GM19324 (cell line): Measurements from ENCODE around the gene LPCAT3.
"Not testable (repeated sequence)": the region's sequence is repeated elsewhere in the genome, so short reads cannot be mapped to it uniquely, and the experiment has no call there.

Experiments used
- ATAC-seq: cut with Tn5 transposase; IDR thresholded peaks from one replicate; pipeline ENCODE4 v1.9.1; 2021; ENCODE audit warnings: mild to moderate bottlenecking, moderate library complexity; ENCODE audit not compliant: unreplicated experiment, low FRiP score

The LPCAT3 gene

GRCh38 chr12:7018350-7019042 is at the start of gene LPCAT3:
LPCAT3 (minus strand) TSS chr12:7018476; CDS start chr12:7018424, 52 bp downstream.
- ATAC-seq: peak; percentile 91

GRCh38 chr12:7067096-7067495 is 48.8 kb upstream of the LPCAT3 start:
- ATAC-seq: no peak

DNA sequence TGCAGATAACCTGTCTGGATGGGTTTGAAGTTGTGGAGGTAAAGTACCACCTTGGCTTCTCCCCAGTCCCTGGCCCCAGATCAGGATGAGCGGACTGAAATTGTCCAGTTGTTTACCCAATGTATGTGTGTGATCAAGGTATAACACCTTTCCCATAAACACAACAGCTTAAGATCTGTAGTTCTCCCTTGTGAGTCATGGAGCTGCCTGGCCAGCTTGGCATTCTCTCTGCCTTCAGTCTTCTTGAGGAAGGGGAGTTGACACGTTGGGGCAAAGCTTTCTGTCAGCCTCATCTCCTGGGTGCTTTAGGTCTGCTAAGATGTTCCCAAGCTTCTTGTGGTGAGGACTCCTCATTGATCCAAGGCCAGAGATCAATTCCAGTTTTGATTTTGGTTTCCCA is 48.3 kb upstream of the LPCAT3 start:
- no peak for ATAC-seq

- no peak for ATAC-seq
Measured at GRCh38 chr12:7065073-7065623, 46.9 kb upstream of the LPCAT3 start.

GRCh38 chr12:7064516-7064915 is 46.2 kb upstream of the LPCAT3 start:
- ATAC-seq: no peak

DNA sequence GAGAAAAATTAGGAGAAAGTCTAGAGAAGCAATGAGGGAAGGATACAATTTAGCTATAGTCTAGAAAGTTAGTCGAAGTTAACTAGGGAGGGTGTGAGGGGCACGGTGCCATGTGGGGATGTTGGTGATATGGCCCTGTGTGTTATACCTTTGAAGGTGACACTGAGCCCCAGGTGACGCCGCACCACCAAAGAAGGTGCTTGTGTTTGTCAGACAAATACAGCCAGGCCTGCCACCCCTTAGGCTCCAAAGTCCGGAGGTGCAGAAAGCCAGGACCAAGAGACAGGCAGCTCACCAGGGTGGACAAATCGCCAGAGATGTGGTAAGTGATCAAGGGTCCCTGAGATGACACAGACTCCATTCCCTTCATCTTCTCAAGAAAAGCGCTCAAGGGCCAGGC is 43.3 kb upstream of the LPCAT3 start:
- no peak for ATAC-seq

DNA sequence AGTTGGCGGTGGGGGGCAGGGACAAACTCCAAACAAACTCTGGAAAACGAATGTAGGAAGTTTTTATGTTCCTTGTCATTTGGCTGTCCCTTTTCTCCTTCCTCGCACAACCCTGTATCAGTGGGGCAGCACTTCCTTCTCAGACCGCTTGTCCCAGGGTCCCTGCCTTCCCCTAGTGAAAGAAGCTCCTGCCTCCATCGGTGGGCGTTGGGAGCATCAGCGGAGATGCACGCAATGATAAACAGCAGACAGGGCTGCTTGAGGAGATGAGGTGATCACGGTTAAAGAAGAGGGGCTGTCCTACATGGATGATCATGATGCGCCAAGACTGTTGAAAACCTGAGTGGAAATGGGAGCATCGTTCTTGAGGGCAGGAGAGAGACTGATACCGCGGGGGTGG is 42.9 kb upstream of the LPCAT3 start:
- no peak for ATAC-seq

- ATAC-seq: no peak
Measured at GRCh38 chr12:7060353-7060954, 42.2 kb upstream of the LPCAT3 start, which contains the start of gene C1S. C1S (plus strand) TSS chr12:7060718; CDS start chr12:7061913, 1,195 bp downstream.

- no peak for ATAC-seq
Measured at GRCh38 chr12:7059780-7060179, 41.5 kb upstream of the LPCAT3 start.

- ATAC-seq: no peak
Measured at GRCh38 chr12:7058850-7059395, 40.6 kb upstream of the LPCAT3 start.

DNA sequence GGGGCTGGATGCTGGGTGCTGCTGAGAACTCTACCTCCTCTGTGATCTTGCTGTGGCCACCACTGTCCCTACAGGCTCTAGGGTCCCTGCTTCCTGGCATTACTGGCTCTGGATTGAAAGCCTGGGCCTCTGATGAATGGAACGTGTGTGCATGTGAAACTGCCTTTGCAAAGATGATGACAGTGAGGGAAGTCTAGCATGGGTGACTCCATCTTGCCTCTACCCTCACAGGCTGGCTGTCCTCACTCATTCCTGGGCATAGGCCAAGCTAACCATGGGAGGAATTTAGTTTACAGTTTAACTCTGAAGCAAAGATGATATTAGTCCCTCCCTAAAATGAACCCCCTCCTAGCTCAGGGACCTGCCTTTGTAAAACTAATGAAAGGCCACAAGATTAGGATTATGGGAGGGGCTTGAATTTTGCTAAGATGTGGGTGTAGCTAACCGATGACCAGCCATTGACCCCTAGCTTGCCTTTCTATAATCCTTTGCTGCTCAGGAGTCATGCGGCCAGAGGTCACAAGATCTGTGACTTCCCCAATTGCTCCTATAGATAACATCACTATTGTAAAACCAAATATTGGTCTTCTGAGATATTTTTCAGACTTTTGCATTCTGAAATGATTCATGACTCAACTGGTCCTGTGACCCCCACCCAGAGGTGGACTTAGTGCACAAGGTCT is 40.0 kb upstream of the LPCAT3 start:
- no peak for ATAC-seq

DNA sequence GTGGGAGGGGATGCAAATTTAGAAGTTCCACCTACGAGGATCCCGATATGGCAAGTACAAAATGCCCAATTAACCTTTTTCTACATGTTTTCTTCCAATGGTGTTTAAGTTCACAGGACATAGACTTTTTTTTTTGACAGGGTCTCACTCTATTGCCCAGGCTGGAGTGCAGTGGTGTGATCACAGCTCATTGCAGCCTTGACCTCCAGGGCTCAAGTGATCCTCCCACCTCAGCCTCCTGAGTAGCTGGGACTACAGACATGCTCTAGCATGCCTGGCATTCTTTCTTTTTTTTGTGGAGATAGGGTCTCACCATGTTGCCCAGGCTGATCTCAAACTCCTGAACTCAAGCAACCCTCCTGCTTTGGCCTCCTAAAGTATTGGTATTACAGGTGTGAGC is 37.5 kb upstream of the LPCAT3 start:
- not testable (repeated sequence) for ATAC-seq

- ATAC-seq: no peak
Measured at GRCh38 chr12:7054925-7055324, 36.6 kb upstream of the LPCAT3 start.

DNA sequence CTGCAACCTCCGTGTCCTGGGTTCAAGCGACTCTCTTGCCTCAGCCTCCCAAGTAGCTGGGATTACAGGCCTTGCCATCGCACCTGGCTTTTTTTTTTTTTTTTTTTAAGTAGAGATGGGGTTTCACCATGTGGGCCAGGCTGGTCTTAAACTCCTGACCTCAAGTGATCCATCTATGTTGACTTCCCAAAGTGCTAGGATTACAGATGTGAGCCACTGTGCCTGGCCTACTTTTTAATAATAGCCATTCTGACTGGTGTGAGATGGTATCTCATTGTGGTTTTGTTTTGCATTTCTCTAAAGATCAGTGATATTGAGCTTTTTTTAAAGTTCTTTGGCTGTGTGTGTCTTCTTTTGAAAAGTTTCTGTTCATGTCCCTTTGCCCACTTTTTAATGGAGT is 31.7 kb upstream of the LPCAT3 start:
- ATAC-seq: not testable (repeated sequence)

GRCh38 chr12:7049445-7049951 is 31.2 kb upstream of the LPCAT3 start:
- ATAC-seq: not testable (repeated sequence)

DNA sequence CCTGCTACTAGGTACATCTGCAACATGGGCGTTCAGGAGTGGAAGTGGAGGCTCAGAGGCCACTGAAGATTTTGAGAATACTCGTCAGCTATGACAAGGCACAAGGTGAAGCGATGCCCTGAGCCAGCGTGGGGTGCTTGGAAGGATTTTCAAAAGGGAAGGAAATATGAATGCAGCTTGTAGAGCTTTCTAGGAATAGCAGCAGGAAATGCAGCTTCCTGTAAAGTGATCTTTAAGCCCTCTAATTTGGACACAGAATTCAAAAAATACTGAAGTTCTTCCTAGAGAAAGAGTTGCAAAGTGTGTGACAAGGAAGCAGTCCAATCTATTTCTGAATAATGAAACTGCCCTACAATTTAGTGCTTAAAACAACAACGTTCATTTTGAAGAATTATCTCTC is 29.0 kb upstream of the LPCAT3 start:
- ATAC-seq: no peak

- no peak for ATAC-seq
Measured at GRCh38 chr12:7046383-7047105, 28.3 kb upstream of the LPCAT3 start.

GRCh38 chr12:7045913-7046312 is 27.6 kb upstream of the LPCAT3 start:
- ATAC-seq: no peak

DNA sequence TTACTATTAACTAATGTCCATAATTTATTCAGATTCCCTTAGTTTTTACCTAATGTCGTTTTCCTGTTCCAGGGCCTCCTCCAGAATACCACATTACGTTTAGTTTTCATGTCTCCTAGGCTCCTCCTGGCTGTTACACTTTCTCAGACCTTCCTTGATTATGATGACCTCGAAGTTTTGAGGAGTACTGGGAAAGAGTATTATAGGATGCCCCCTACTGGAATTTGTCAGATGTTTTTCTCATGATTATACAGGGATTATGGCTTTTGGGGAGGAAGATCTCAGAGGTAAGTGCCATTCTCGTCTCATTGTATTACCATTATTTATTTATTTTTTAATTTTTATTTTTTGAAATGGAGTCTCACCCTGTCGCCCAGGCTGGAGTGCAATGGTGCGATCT is 24.6 kb upstream of the LPCAT3 start:
- no peak for ATAC-seq

GRCh38 chr12:7039403-7039802 is 21.1 kb upstream of the LPCAT3 start:
- ATAC-seq: no peak
